GM06990 (cell line): ENCODE measurements around the gene GSTO2.

ENCODE experiments used
- DNase-seq: peaks from one replicate; pipeline ENCODE4 v3.0.0-alpha.2; 2011; ENCODE audit not compliant: insufficient read length; ENCODE audit errors: extremely low read depth
- H3K27me3 ChIP-seq: replicated peaks from 2 replicates; pipeline ENCODE4 v1.6.0; 2011; ENCODE audit warnings: low read length; ENCODE audit not compliant: control insufficient read depth, insufficient read depth
- H3K36me3 ChIP-seq: 2 replicates; pipeline ENCODE4 v1.5.1; 2011; ENCODE audit warnings: low read length; ENCODE audit not compliant: control insufficient read depth, insufficient read depth
- H3K4me3 ChIP-seq: replicated peaks from 2 replicates; pipeline ENCODE4 v1.5.1; 2011; ENCODE audit warnings: low read depth, mild to moderate bottlenecking, control low read depth, low read length
- TF ChIP-seq, protein P1 (sequence below): IDR thresholded peaks from 2 replicates; pipeline ENCODE4 v1.5.1; 2011; ENCODE audit warnings: low read length, control low read depth, mild to moderate bottlenecking, inconsistent platforms; ENCODE audit not compliant: insufficient read depth, poor library complexity, severe bottlenecking

Gene GSTO2

DNA sequence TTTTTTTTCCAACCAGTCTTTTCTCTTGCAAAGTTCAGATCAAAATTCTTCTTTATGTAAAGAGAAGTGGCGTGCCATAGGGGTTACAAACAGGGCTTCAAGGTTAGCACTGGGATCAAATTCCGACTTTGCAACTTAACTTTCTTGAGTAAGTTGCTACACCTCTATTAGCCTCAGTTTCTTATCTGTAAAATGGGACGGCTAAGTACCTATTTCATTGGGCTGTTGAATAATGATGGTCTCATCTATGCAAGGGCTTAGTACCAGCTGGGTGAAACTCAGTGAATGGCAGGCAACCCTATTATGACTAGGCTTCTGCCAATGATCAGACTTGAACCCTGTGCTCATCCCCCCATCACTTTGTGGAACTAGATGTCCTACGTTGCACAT is 35.4 kb downstream of the GSTO2 start:
- no peak overlapping the region for H3K4me3 ChIP-seq
- H3K36me3 ChIP-seq: no peaks in the 10 kb centered on the region
- no peaks in the 10 kb centered on the region; the same call in none of the 2 replicates for H3K27me3 ChIP-seq
- TF ChIP-seq, protein P1, sequence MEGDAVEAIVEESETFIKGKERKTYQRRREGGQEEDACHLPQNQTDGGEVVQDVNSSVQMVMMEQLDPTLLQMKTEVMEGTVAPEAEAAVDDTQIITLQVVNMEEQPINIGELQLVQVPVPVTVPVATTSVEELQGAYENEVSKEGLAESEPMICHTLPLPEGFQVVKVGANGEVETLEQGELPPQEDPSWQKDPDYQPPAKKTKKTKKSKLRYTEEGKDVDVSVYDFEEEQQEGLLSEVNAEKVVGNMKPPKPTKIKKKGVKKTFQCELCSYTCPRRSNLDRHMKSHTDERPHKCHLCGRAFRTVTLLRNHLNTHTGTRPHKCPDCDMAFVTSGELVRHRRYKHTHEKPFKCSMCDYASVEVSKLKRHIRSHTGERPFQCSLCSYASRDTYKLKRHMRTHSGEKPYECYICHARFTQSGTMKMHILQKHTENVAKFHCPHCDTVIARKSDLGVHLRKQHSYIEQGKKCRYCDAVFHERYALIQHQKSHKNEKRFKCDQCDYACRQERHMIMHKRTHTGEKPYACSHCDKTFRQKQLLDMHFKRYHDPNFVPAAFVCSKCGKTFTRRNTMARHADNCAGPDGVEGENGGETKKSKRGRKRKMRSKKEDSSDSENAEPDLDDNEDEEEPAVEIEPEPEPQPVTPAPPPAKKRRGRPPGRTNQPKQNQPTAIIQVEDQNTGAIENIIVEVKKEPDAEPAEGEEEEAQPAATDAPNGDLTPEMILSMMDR: no peak
- DNase-seq: no peak

DNA sequence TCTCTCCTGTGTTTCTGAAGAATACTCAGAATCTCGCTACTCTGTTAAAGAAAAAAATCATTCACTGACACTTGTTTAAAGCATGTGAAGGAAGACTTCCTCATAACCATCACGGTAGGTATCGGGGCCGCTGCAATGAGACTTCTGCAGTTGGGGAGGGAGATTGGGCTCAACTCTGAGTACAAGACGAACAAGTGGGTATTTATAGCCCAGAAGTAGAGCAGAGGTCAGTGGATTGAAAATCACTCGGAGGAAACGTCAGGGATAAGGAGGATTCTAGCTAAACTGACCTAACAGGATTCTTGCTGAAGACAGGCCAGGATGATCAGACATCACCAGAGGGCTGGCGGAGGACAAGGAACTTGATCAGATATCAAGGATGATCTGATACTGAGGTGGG is 35.9 kb downstream of the GSTO2 start:
- Histone ChIP-seq H3K27me3 (no peaks in the 10 kb centered on the region; the same call in 1 of the 2 replicates), H3K4me3 (no peak overlapping the region), H3K36me3 (no peaks in the 10 kb centered on the region)
- TF ChIP-seq, protein P1: no peak
- DNase-seq: no peak

DNA sequence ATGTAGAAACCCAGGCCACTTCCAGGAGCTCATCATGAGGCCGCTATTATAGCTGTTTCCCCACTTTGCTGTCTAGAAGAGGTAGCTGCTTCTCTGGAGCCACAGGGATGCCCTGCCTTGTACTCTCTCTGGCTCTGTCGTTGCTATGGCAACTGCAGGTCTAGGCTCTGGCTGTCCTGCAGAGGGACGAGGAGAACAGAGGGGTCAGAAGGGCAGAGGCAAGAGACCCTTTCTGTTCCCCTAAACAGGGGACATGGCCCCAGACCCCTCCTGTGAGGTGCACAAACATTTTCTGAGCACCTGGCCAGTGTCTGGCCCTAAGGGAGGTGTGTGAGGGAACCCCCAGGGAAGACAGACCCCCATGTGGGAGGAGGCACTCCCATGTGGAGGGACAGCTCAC is 37.9 kb downstream of the GSTO2 start:
- Histone ChIP-seq H3K36me3 (peaks cover 1% of the 10 kb centered on the region), H3K27me3 (no peaks in the 10 kb centered on the region), H3K4me3 (no peak overlapping the region)
- DNase-seq: no peak
- TF ChIP-seq, protein P1: no peak

DNA sequence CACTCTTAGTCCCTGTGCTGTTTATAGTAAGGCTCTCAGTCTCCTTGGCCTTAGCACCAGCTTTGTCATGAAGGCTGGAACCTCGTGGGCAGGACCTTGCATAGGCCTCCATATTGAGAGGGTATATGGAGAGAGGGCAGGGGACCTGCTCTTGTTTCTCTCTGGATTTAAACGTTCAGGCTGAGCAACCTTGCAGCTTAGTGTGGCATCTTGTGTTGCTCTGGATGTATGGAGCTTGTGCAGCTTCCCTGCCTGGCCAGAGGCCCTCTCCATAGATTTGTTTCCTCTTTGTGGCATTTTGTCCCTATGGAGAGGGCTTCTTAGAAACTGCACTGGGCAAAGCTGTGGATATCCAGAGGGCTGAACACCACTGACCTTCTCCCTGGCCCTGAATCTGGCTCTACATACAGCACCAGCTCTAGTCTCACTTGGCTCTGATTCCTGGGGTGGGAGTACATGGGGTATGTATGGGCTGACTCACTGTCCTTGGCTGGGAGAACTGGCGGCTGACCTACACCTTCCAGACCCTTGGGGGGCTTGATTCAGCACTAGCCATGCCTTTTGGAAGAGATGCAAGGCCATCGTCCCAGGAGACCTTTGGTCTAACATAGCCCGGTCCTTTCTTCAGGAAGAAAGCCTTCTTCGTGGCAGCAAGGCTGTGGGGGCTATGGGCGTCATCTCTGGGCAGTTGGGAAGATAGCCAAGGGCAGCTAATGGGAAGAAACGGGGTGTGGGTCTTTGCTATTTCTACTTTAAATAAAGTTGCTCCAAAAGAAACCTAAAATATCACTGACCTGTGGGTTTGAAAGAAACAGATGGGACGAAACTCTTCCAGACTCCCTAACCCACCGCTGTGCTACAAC is 38.8 kb downstream of the GSTO2 start:
- no peak for DNase-seq
- peaks cover 5% of the 10 kb centered on the region for H3K36me3 ChIP-seq
- no peak overlapping the region; the same call in 1 of the 2 replicates for H3K4me3 ChIP-seq
- TF ChIP-seq, protein P1: no peak
- H3K27me3 ChIP-seq: no peaks in the 10 kb centered on the region

DNA sequence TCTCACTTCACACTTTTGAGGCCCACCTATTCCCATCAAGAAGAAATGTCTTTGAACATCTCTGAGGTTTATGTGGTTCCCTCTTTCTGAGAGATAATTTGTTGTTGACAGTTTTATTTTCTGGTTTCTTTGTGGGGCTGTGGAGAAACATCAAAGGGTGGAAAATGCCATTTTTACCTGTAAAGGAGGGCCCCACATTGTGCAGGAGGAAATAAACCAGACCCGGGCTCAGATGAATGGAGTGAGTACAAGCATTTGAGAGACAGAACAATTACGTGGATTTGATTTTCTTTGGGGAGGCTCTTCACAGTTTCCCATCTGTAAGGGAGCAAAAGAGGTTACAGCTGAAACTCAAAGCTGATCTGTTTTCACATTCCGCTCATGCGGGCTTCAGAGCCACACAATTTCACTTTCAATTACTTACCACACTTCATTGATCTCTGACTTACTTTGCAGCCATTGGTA is 39.5 kb downstream of the GSTO2 start:
- Histone ChIP-seq H3K36me3 (peaks cover 10% of the 10 kb centered on the region), H3K4me3 (no peak overlapping the region; the same call in 1 of the 2 replicates), H3K27me3 (no peaks in the 10 kb centered on the region)
- TF ChIP-seq, protein P1: no peak
- DNase-seq: no peak
